HG03064 (cell line): ENCODE data around the gene TSPAN33.
"Not testable (repeated sequence)": the region's sequence is repeated elsewhere in the genome, so short reads cannot be mapped to it uniquely, and the experiment has no call there.

ENCODE experiments used
- ATAC-seq: cut with Tn5 transposase; IDR thresholded peaks from one replicate; pipeline ENCODE4 v1.9.1; 2021; ENCODE audit warnings: low read depth; ENCODE audit not compliant: unreplicated experiment

Gene TSPAN33

DNA sequence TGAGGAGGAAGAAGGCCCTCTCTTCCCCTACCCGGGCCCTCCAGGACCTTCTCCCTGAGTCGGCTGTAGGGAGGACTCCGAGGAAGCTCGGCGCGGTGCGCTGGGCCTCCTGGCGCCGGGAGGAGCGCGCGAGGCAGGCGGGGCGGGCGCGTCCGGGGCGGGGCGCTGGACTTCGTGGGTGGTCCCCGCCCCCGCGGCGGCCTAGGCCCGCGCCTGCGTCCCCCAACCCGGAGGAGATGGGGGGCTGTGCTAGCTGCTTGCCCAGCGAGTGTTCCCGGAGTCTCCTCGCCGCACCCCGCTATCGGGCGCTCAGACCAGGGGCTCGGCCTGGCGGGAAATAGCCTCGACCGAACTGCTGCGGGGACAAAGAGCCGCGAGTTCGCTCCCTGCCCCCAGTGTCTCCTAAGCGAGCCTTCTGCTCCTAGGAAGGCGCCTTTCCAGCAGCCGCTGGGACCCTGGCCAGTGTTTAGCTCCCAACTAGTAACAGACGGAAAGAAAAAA is 24.7 kb downstream of the TSPAN33 start:
- no peak for ATAC-seq

DNA sequence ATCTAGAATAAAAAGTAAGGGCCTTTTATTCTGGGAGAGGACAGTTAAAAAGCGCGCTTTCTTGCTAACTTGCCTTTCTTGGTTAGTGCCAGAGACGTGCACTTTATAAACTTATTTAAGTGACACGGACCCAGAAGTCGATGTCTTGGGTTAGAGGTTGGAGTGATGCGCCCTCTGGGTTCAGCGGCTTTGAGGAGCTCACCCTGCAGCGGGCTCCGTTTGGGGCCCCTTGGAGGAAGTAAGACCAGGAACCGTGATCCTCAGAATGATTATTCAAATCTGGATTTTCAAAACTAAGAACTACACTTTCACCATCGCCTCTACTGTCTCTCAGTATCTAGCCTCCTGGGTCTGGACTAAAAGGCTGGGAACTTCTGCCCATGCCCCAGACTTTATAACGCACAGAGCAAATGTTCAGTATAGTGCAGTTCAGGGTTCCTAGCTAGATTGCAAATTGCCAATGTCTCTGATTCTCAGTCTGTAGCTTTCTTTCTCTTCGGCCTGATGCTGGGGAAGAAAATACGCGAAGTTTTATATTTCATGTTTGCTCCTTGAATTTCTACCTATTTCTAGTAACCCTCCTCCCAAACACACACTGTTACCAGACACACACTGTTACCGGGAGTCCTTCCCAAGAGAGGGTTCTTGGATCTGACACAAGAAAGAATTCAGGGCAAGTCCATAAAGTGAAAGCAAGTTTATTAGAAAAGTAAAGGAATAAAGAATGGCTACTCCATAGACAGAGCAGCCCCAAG is 25.4 kb downstream of the TSPAN33 start:
- peak; percentile 54 for ATAC-seq

DNA sequence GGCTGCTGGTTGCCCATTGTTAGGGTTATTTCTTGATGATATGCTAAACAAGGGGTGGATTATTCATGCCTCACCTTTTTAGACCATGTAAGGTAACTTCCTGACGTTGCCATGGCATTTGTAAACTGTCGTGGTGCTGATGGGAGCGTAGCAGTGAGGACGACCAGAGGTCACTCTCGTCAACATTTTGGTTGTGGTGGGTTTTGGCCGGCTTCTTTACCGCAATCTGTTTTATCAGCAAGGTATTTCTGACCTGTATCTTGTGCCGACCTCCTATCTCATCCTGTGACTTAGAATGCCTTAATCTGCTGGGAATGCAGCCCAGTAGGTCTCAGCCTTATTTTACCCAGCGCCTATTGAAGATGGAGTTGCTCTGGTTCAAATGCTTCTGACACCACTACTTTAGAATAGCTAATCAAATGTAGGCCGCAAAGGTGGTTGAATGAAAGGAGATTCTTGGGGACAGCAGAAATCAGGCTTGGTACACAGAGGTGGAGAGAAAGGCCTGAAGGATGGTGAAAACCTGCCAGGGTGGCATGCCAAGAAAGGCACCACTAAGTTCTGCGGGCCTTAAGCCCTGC is 26.0 kb downstream of the TSPAN33 start:
- no peak for ATAC-seq

DNA sequence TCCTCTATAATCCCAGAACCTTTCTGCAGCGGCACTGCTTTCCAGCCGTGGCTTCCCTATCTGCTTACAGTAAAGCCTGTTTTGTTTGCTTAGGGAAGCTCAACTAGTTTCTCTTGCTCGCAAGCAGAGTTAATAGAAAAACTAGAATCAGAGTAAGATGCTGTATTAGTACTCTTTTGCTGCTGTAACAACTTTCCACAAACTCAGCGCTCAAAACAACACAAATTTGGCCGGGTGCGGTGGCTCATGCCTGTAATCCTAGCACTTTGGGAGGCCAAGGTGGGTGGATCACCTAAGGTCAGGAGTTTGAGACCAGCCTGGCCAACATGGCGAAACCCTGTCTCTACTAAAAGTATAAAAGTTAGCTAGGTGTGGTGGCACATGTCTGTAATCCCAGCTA is 29.4 kb downstream of the TSPAN33 start:
- not testable (repeated sequence) for ATAC-seq

DNA sequence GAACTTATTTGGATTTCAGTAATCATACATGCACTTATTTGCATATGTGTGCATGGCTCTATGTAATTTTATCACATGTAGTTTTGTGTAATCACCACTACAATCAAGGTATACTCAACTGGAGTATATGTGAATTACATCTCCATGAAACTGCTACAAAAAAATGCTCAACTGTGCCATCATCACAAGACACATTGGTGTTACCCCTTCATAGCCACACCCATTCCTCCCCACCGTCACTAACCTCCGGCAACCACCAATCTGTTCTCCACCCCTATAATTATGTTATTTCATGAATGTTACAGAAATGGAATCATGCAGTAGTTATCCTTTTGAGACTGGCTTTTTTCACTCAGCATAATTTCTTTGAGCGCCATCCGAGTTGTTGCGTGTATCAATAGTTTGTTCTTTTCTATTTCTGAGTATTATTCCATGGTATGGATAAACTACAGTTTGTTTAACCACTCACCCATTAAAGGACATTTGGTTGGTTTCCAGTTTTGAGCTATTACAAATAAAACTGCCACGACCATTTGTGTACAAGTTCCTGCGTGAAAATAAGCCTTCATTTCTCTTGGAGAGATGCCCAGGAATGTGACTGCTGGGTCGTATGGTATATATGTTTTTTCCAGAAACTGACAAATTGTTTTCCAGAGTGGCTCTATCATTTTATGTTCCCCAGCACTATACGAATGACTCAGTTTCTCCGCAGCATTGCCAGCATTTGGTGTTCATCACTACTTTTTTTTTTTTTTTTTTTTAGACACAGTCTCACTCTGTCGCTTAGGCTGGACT is 32.6 kb downstream of the TSPAN33 start:
- no peak for ATAC-seq

DNA sequence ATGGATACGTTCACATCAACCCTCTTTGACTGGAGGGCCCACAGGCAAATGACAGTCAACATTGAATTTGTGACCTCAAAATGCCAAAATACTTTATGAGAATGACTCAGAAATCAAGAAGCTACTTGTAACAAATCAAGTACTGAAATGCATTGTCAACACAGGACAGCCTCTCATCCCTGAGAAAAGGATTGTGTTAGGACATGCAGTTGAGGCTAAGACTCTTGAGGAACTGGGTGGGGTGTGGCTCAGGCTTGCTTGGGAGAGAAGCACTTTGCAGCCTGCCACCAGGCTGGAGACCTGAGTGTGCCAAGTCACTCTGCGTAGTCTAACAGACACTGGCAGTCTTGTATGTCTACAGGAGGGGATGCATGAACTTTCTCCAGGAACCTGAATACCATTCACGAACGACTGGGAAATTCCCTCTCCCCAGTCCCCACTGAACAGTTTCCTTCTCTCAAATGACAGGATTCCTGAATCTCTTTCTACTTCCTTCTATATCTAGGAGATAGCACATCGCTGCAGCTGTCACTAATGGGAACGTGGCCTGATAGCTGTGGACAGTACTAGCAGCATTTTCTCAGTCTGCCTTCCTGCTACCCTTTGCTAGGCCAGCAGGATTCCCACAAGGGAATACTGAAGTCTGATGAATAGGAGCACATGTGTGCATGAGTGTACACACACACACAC is 40.6 kb downstream of the TSPAN33 start:
- ATAC-seq, result no peak

DNA sequence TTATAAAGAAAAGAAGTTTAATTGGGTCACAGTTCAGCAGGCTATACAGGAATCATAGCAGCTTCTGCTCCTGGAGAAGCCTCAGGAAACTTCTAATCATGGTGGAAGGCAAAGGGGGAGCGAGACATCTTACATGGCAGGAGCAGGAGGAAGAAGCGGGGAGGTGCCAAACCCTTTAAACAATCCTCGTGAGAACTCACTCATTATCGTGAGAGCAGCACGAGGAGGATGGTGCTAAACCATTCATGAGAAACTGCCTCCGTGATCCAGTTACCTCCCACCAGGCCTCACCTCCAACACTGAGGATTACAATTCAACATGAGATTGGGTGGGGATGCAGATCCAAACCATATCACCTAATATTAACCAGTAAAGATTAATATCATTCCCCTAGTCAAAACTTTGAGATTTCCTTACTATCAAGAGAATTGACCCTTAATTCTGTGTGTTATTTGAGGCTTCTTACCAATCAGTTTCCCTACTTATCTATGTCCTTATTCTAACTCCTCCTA is 42.3 kb downstream of the TSPAN33 start:
- ATAC-seq, result no peak

DNA sequence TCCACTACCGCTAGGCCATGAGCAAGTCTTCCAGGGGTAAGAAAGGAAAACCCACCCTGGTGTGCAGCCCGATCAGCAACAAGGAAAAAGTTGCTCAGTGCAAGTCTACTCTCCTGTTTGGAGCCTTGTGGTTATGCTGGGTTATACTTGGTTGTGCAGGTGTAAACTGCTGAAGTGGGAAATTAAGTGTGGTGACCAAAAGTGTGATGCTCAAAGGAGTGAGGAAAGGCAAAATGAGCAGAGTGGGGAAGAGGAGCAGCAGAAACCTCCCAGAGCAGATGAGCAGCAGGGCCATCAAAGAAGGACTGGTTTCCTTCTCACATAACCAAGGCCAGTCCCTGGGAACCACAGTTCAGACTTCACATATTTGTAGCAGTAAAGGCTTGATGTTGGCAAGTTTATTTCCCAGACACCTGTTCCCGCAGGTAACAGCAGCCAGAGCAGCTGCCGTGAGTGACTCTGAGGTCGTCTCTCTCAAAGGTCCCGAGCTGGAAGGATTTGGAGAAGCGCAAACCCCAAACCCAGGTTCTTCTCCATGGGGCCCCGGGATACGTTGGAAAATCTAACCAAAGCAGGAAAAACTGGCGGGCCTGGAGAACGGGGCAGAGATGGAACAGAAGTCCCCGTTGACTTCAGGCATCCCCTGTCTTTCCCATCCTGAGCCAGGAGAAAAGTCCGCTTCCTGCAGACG is 43.3 kb downstream of the TSPAN33 start:
- ATAC-seq, result no peak

DNA sequence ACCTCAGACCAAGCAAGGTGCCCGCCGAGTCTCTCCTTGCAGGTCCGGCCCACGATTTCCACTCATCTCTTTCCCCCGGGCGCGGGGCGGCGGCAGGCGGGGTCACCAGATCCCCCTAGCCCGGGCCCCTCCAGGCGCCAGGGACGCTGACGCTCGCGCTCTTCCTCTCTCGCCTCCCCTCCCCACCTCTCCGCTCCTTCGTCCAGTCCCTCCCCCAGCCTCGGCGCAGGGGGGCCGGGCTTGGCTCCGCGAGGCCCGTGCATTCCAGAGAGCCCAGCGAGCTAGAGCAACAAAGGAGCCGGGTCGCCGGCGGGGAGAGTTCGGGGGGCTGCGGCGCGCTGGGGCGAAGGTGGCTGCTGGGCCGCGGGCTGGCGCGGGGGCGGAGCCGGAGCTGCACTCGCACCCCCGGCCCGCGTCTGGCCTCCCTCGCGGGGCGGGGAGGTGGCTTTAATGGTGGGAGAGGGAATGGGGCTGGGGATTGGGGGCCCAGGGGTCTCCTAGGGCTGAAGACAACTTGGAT is 43.9 kb downstream of the TSPAN33 start, which contains the start of gene SMO:
TSS of gene SMO (plus strand) at position 262 of the 520 bp plus-strand sequence. CDS start 519 bp downstream, outside the sequence.
- ATAC-seq, result no peak

DNA sequence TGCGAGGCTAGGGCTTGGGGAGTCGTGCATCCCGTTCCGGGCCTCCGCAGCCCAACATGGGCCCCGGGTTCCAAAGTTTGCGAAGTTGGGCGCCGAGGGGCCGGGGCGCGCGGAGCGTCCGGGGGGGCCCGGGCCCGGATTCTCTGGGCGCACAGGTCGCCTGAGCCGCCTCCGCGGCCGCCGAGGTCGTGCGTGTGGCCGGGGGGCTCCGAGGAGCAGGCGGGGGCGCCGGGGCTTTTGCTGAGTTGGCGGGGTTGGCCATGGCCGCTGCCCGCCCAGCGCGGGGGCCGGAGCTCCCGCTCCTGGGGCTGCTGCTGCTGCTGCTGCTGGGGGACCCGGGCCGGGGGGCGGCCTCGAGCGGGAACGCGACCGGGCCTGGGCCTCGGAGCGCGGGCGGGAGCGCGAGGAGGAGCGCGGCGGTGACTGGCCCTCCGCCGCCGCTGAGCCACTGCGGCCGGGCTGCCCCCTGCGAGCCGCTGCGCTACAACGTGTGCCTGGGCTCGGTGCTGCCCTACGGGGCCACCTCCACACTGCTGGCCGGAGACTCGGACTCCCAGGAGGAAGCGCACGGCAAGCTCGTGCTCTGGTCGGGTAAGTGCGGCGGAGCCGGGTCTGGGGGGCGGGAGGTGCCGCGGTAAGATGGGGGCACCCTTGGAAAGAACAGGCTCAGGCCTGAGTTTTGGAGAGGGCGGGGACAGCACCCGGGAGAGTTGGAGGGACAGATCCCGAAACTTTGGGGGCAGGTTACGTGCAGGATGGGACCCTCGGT is 44.6 kb downstream of the TSPAN33 start:
- no peak for ATAC-seq

DNA sequence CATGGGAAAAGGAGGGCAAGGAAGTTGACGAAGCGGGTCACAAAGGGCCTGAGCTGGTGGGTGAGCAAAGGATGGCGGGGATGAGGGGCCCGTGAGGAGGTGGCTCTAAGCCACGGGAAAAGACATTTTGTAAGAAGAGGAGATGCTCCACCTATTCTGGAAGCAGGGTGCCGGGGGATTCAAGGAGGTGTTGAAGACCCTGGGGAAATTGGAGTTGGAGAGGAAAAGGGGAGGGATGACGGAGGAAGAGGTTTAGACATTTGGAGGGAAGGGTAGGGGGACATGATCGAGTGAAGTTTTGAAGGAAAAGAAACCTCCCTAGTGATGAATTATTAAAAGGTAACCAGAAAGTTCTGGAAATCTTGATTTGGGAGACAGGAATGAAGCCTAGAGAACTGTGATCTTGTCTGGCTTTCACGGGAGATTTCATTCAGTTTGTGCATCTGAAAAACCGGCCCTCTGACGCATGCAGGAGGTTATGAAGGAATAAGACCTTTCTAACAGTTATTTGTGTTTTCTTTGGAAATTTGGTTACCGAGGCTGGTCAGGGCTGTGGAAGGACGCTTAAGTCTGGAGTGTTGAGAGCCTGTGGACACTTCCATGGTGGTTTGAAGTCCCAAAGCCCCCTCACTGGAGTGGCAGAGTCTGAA is 45.3 kb downstream of the TSPAN33 start:
- ATAC-seq, result no peak

DNA sequence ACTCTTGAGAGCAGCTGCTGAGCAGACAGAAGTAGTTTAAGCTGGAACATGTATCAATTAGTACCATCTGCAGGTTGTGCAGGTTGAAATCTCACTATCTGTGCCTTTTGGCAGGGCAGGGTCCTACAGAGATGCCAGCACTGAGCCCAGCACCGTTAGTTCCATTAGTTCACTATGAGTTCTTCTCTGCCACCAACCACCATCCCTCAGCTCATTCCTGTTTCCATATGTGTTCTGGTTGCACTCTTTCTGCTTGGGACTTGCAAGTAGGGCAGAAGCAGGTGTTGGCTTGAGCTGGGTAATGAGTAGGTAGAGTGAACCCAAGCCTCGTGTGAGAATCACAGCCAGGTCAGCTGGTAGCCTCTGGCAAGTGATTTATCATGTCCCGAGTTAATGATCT is 46.8 kb downstream of the TSPAN33 start:
- ATAC-seq, result no peak

DNA sequence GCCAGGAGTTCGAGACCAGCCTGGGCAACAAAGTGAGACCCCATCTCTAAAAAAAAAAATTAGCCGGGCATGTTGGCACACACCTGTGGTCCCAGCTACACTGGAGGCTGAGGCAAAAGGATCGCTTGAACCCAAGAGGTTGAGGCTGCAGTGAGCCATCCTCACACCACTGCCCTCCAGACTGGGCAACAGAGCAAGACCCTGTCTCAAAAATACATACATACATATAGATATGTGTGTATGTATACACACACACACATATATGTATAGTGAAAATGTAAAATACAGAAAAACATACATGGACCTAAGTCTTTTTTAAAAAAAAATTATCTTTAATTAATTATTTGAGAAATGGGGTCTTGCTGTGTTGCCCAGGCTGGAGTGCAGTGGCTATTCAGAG is 49.4 kb downstream of the TSPAN33 start:
- no peak for ATAC-seq

DNA sequence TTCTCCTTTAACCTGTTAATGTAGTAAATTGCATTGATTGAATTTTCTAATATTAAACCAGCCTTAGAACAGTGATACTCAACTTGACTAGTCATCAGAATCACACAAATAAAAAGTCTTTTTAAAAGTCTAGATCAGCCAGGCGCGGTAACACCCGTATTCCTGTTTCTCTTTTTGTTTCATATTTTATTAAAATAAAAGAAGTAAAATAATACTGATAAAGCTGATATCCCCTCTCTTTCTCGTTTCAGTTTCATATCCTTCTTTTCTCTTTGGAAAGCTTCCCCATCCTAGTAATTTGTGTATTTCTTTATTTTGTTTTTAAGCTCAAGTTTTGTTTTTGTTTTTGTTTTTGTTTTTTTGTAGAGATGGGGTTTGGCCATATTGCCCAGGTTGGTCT is 53.3 kb downstream of the TSPAN33 start:
- no peak for ATAC-seq

DNA sequence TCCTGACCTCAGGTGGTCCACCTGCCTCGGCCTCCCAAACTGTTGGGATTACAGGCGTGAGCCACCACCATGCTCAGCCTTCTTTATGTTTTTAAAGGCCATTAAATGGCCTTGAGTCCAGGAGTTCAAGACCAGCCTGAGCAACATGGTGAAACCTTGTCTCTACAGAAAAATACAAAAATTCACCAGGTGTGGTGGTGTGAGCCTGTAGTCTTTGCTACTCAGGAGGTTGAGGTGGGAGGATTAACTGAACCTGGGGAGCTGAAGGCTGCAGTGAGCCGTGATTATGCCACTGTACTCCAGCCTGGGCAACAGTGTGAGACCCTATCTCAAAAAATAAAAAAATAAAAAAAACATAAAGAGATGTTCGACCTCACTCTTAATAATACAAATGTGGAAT is 54.9 kb downstream of the TSPAN33 start:
- ATAC-seq, result no peak

DNA sequence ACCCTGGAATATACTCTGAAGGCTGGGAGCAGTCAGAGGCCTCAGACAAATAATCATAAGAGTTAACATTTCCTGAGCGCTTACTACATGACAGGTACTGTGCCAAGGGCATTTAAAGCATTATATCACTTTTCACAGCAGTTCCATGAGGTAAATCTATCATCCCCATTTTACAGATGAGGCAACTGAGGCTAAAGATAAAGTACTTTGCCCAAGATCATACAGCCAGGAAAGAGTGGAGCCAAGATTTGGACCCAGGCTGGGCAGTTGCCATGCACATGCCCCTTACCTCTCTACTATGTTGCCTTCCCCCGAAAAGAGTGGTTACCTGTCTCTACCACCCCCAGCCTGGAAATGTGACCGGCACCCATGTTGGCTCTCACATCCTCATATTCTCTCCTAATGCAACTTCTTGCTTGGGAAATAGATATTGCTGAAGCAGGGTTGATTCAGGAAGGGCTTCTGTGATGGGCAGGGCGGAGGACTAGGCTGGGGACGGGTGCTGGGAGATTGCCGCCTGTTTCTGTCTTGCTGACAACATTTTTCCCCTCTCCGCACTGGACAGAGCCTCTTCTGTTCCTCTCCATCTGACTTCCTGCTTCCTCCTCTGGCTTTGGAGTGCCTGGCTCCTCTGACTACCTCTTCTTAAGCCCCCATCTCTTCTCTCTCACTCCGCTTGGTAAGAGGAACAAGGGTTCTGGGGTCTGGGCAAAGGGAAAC is 57.7 kb downstream of the TSPAN33 start:
- no peak for ATAC-seq

DNA sequence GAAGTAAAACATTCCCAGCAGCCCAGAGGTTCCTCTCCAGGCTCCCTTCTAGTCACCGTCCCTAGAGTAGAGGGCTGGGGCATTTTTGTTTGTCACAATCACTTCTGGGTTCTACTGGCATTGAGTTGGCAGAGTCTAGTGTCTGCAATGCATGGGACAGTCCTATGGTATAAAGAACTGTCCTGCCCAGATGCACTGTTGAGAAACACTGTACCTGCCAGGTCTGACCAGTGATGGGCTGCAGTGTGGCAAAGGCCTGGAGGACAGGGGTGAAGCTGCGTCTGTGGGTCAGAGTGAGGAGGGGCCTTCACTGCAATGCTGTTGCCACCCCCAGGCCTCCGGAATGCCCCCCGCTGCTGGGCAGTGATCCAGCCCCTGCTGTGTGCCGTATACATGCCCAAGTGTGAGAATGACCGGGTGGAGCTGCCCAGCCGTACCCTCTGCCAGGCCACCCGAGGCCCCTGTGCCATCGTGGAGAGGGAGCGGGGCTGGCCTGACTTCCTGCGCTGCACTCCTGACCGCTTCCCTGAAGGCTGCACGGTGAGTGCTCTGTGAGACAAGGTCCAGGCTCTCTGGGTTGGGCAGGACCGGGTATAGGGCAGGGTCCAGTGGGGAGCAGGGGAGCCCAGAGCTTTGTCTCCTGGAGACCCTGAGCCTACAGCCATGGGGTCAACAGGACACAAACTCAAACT is 58.7 kb downstream of the TSPAN33 start:
- no peak for ATAC-seq
